Epithelial cell of proximal tubule (primary cell): ENCODE data around the gene RABGAP1L. TPM values are rescaled to one million over a fixed set of nuclear protein-coding genes. Genes with fewer than 3 reads are reported as not detected.

Source experiments
- DNase-seq: peaks from one replicate; pipeline ENCODE4 v3.0.0-alpha.2; 2011; ENCODE audit warnings: low read depth
- H3K4me3 ChIP-seq: 2 replicates; pipeline ENCODE4 v1.5.1; 2011; ENCODE audit warnings: low read depth, mild to moderate bottlenecking, low read length
- CTCF ChIP-seq: conservative IDR thresholded peaks from 2 replicates; pipeline ENCODE4 v1.5.1; 2012; ENCODE audit warnings: low read depth, mild to moderate bottlenecking, low read length
- total RNA-seq: library from RNA; depleted of rRNA; stranded (reverse); fragments of >200 nt; gene quantifications from 2 replicates; pipeline ENCODE4 v1.2.3, GENCODE V29; 2015

RABGAP1L gene
- total RNA-seq, 1 donor from 2014 or later, result 16.3 TPM

- DNase-seq, result no peak
These were observed 812.6 kb downstream of the RABGAP1L start for GRCh38 chr1:174971902-174972301.

GRCh38 chr1:174974711-174975119 lies 815.4 kb downstream of the RABGAP1L start:
- no peak for DNase-seq
- no peak for TF ChIP-seq CTCF
- H3K4me3 ChIP-seq, result no peak overlapping the region

More at GRCh38 chr1:174971902-174972301, 812.6 kb downstream of the RABGAP1L start:
- no peak overlapping the region for H3K4me3 ChIP-seq
- no peak for TF ChIP-seq CTCF

GRCh38 chr1:174975764-174976163 lies 816.4 kb downstream of the RABGAP1L start:
- DNase-seq, result no peak
- no peak overlapping the region for H3K4me3 ChIP-seq
- no peak for TF ChIP-seq CTCF

GRCh38 chr1:174976436-174977108 lies 817.3 kb downstream of the RABGAP1L start:
- TF ChIP-seq CTCF, result no peak
- H3K4me3 ChIP-seq, result no peak overlapping the region
- no peak for DNase-seq

GRCh38 chr1:174982971-174983689 lies 823.8 kb downstream of the RABGAP1L start:
- peak; percentile 69 for TF ChIP-seq CTCF
- no peak overlapping the region for H3K4me3 ChIP-seq
- no peak for DNase-seq

- H3K4me3 ChIP-seq, result no peak overlapping the region
- no peak for TF ChIP-seq CTCF
- no peak for DNase-seq
These were observed 825.6 kb downstream of the RABGAP1L start for GRCh38 chr1:174984952-174985351.
